Osteoblast (primary cell): ENCODE measurements around the gene SMARCD1. TPM values are rescaled to one million over a fixed set of nuclear protein-coding genes. Genes with fewer than 3 reads are reported as not detected.
A peak's percentile ranks its signal among the peaks of the same experiment; 100 is the strongest.

ENCODE experiments used
- DNase-seq: peaks from one replicate; pipeline ENCODE4 v3.0.0; 2011; ENCODE audit warnings: low spot score, mixed read lengths; ENCODE audit not compliant: insufficient read length; ENCODE audit errors: missing footprints
- H2AFZ ChIP-seq: 2 replicates; pipeline ENCODE4 v1.6.0; 2011; ENCODE audit warnings: mild to moderate bottlenecking, low read length
- H3K27ac ChIP-seq: 2 replicates; pipeline ENCODE4 v1.5.1; 2011; ENCODE audit warnings: mild to moderate bottlenecking, low read depth, low read length, moderate library complexity
- H3K27me3 ChIP-seq: 2 replicates; pipeline ENCODE4 v1.6.0; 2012; ENCODE audit warnings: mild to moderate bottlenecking, control low read depth, inconsistent platforms, low read length, moderate library complexity; ENCODE audit not compliant: insufficient read depth
- H3K36me3 ChIP-seq: 2 replicates; pipeline ENCODE4 v1.5.1; 2011; ENCODE audit warnings: mild to moderate bottlenecking, low read length, control low read depth, moderate library complexity; ENCODE audit not compliant: insufficient read depth
- H3K4me1 ChIP-seq: 2 replicates; pipeline ENCODE4 v1.5.1; 2011; ENCODE audit warnings: mild to moderate bottlenecking, low read length, control low read depth, moderate library complexity; ENCODE audit not compliant: insufficient read depth
- H3K4me2 ChIP-seq: 2 replicates; pipeline ENCODE4 v1.6.0; 2011; ENCODE audit warnings: mild to moderate bottlenecking, low read length; ENCODE audit not compliant: insufficient read depth
- H3K4me3 ChIP-seq: fragments of 200-600 bp; sonication (generic); 3 replicates; pipeline ENCODE4 v1.5.1; 2012; ENCODE audit warnings: mild to moderate bottlenecking, low read length, inconsistent platforms; ENCODE audit not compliant: insufficient read depth
- H3K79me2 ChIP-seq: 2 replicates; pipeline ENCODE4 v1.6.0; 2012; ENCODE audit warnings: mild to moderate bottlenecking, low read length, control low read depth, inconsistent platforms; ENCODE audit not compliant: insufficient read depth
- H3K9me3 ChIP-seq: 2 replicates; pipeline ENCODE4 v1.5.1; 2011; ENCODE audit warnings: low read depth, low read length, control low read depth
- H4K20me1 ChIP-seq: 2 replicates; pipeline ENCODE4 v1.6.0; 2012; ENCODE audit warnings: mild to moderate bottlenecking, low read length, control low read depth; ENCODE audit not compliant: insufficient read depth
- CTCF ChIP-seq: IDR thresholded peaks from 2 replicates; pipeline ENCODE4 v1.5.1; 2011; ENCODE audit warnings: mild to moderate bottlenecking, low read depth, low read length, moderate library complexity; ENCODE audit errors: extremely low read depth
- total RNA-seq: library from RNA; depleted of rRNA; stranded (reverse); fragments of >200 nt; gene quantifications from 2 replicates; pipeline ENCODE4 v1.2.3, GENCODE V29; 2012

SMARCD1 gene
- total RNA-seq, 1 donor: 50.3 TPM

- TF ChIP-seq CTCF: no peak
- no peak overlapping the region for H3K4me3 ChIP-seq
- H3K4me2 ChIP-seq: no peak overlapping the region
- no peaks in the 10 kb centered on the region for H4K20me1 ChIP-seq
- no peaks in the 10 kb centered on the region for H3K27me3 ChIP-seq
- no peaks in the 10 kb centered on the region for H3K36me3 ChIP-seq
- DNase-seq: no peak
- no peak overlapping the region for H3K27ac ChIP-seq
- no peaks in the 10 kb centered on the region for H3K9me3 ChIP-seq
- H3K4me1 ChIP-seq: peaks cover 4% of the 10 kb centered on the region
- H2AFZ ChIP-seq: peak overlapping the region; percentile 77
- no peaks in the 10 kb centered on the region for H3K79me2 ChIP-seq
These were observed 9.4 kb upstream of the SMARCD1 start for GRCh38 chr12:50075808-50076170.

- Histone ChIP-seq H2AFZ (no peak overlapping the region), H3K79me2 (no peaks in the 10 kb centered on the region), H3K4me3 (no peak overlapping the region), H3K9me3 (no peaks in the 10 kb centered on the region), H3K4me1 (peaks cover 4% of the 10 kb centered on the region), H3K4me2 (no peak overlapping the region), H3K36me3 (no peaks in the 10 kb centered on the region), H4K20me1 (no peaks in the 10 kb centered on the region), H3K27me3 (no peaks in the 10 kb centered on the region), H3K27ac (no peak overlapping the region)
- no peak for TF ChIP-seq CTCF
- no peak for DNase-seq
These were observed 8.0 kb upstream of the SMARCD1 start for GRCh38 chr12:50077099-50077498.

GRCh38 chr12:50078281-50078680, 6.9 kb upstream of the SMARCD1 start:
- TF ChIP-seq CTCF: no peak
- Histone ChIP-seq H3K27me3 (no peaks in the 10 kb centered on the region), H3K4me3 (no peak overlapping the region), H2AFZ (no peak overlapping the region), H3K4me1 (peaks cover 4% of the 10 kb centered on the region), H3K36me3 (no peaks in the 10 kb centered on the region), H3K27ac (no peak overlapping the region), H3K9me3 (no peaks in the 10 kb centered on the region), H3K79me2 (no peaks in the 10 kb centered on the region), H3K4me2 (no peak overlapping the region), H4K20me1 (no peaks in the 10 kb centered on the region)
- no peak for DNase-seq

- DNase-seq: no peak
- peaks cover 6% of the 10 kb centered on the region for H3K79me2 ChIP-seq
- peaks cover 7% of the 10 kb centered on the region for H3K4me1 ChIP-seq
- H3K36me3 ChIP-seq: no peaks in the 10 kb centered on the region
- H3K4me2 ChIP-seq: no peak overlapping the region
- TF ChIP-seq CTCF: no peak
- H3K27me3 ChIP-seq: no peaks in the 10 kb centered on the region
- no peaks in the 10 kb centered on the region for H4K20me1 ChIP-seq
- H3K4me3 ChIP-seq: no peak overlapping the region
- no peak overlapping the region for H2AFZ ChIP-seq
- no peaks in the 10 kb centered on the region for H3K9me3 ChIP-seq
- H3K27ac ChIP-seq: no peak overlapping the region
These were observed 5.4 kb upstream of the SMARCD1 start for GRCh38 chr12:50079771-50080170.
